ENCODE measurements around the gene C9orf85.
"Not testable (repeated sequence)": the region's sequence is repeated elsewhere in the genome, so short reads cannot be mapped to it uniquely, and the experiment has no call there.

C9orf85 gene

DNA sequence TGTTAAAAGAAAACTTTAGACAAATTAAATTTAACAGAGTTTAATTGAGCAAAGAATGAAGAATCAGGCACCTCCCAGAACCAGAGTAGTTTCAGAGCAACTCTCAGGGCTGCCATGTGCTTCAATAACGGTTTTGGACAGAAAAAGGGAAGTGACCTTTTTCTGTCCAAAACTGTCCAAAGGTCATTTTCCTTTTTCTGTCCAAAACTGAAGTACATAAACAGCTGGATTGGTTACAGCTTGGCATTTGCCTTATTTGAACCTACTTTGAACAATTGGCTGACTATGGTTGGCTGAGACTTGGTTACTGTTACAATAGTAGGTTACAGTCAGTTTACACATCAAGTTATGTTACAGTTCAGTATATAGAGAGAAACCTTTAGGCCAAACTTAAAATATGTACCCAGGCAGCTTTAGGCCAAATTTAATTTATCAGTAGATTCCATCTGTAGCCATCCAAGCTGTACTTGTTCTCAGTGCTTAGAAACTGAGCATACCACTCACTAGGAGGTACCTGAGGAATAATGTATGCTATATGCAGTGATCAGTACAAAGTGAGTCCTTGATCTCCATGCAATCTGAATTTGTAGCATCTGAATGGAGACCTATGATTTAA, 44.0 kb downstream of the C9orf85 start:
- Histone ChIP-seq H3K79me2 (ENCODE audit: insufficient read depth, low read length) (no peaks in the 10 kb centered on the region), H3F3A (ENCODE audit: insufficient read depth, low read length) (no peaks in the 10 kb centered on the region), H2AFZ (ENCODE audit: low read length) (no peak overlapping the region), H3K4me3 (ENCODE audit: low read depth, low read length, poor library complexity, severe bottlenecking) (no peak overlapping the region), H3K4me2 (ENCODE audit: low read length) (no peak overlapping the region), H3K36me3 (ENCODE audit: insufficient read depth, low read length) (no peaks in the 10 kb centered on the region), H3K27me3 (ENCODE audit: insufficient read depth, low read length) (no peaks in the 10 kb centered on the region), H3K9me3 (ENCODE audit: low read length) (no peaks in the 10 kb centered on the region), H3K4me1 (ENCODE audit: insufficient read depth, low read length, severe bottlenecking) (peaks cover 8% of the 10 kb centered on the region), H3K27ac (ENCODE audit: low read depth, low read length, poor library complexity, severe bottlenecking) (peak overlapping the region; percentile 44), H4K20me1 (ENCODE audit: insufficient read depth, low read length) (no peaks in the 10 kb centered on the region), H3K9ac (ENCODE audit: low read length) (no peak overlapping the region), H3K9me2 (ENCODE audit: low read depth, low read length) (no peaks in the 10 kb centered on the region)
- no peak for TF ChIP-seq EZH2 (IDR thresholded peaks at IDR 0.05; ENCODE audit: borderline replicate concordance, low read length)
- no peak for TF ChIP-seq CTCF (IDR thresholded peaks at IDR 0.05; ENCODE audit: low read length)

GRCh38 chr9:71962328-71962727, 50.9 kb downstream of the C9orf85 start:
- H3K27ac ChIP-seq (ENCODE audit: low read depth, low read length, poor library complexity, severe bottlenecking), result no peak overlapping the region
- no peaks in the 10 kb centered on the region for H3K79me2 ChIP-seq (ENCODE audit: insufficient read depth, low read length)
- H3K9me2 ChIP-seq (ENCODE audit: low read depth, low read length), result no peaks in the 10 kb centered on the region
- H3K4me3 ChIP-seq (ENCODE audit: low read depth, low read length, poor library complexity, severe bottlenecking), result no peak overlapping the region
- no peaks in the 10 kb centered on the region for H3F3A ChIP-seq (ENCODE audit: insufficient read depth, low read length)
- no peak overlapping the region for H3K9ac ChIP-seq (ENCODE audit: low read length)
- no peaks in the 10 kb centered on the region for H4K20me1 ChIP-seq (ENCODE audit: insufficient read depth, low read length)
- H2AFZ ChIP-seq (ENCODE audit: low read length), result no peak overlapping the region
- TF ChIP-seq CTCF (IDR thresholded peaks at IDR 0.05; ENCODE audit: low read length), result no peak
- no peak for TF ChIP-seq EZH2 (IDR thresholded peaks at IDR 0.05; ENCODE audit: borderline replicate concordance, low read length)
- H3K36me3 ChIP-seq (ENCODE audit: insufficient read depth, low read length), result no peaks in the 10 kb centered on the region
- H3K9me3 ChIP-seq (ENCODE audit: low read length), result no peaks in the 10 kb centered on the region
- H3K4me1 ChIP-seq (ENCODE audit: insufficient read depth, low read length, severe bottlenecking), result no peaks in the 10 kb centered on the region
- no peak overlapping the region for H3K4me2 ChIP-seq (ENCODE audit: low read length)
- H3K27me3 ChIP-seq (ENCODE audit: insufficient read depth, low read length), result no peaks in the 10 kb centered on the region

- H3K9ac ChIP-seq (ENCODE audit: low read length); H3K27ac ChIP-seq (ENCODE audit: low read depth, low read length, poor library complexity, severe bottlenecking); H2AFZ ChIP-seq (ENCODE audit: low read length); H3K79me2 ChIP-seq (ENCODE audit: insufficient read depth, low read length); H3K36me3 ChIP-seq (ENCODE audit: insufficient read depth, low read length); H3K4me2 ChIP-seq (ENCODE audit: low read length); H3K9me3 ChIP-seq (ENCODE audit: low read length); H3F3A ChIP-seq (ENCODE audit: insufficient read depth, low read length); H3K4me1 ChIP-seq (ENCODE audit: insufficient read depth, low read length, severe bottlenecking); H3K9me2 ChIP-seq (ENCODE audit: low read depth, low read length); H4K20me1 ChIP-seq (ENCODE audit: insufficient read depth, low read length); H3K27me3 ChIP-seq (ENCODE audit: insufficient read depth, low read length); H3K4me3 ChIP-seq (ENCODE audit: low read depth, low read length, poor library complexity, severe bottlenecking): not testable (repeated sequence)
Measured at GRCh38 chr9:71963471-71963996, 52.1 kb downstream of the C9orf85 start.

DNA sequence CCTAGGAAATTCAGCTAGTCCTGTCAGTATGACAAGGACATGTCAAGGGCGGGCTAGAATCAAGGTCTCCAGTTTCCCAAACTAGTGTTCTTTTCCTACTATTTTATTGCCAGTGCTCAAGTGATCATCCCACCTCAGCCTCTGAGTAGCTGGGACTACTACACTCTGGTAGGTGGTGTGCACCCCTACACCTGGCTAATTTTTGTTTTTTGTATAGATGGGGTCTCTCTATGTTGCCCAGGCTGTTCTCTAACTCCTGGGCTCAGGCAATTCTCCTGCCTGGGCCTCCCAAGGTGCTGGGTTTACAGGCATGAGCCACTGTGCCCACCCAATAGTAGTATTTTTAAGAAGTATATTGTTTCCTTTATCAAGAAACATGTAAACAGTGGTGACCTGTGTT, 54.0 kb downstream of the C9orf85 start:
- Histone ChIP-seq H2AFZ (ENCODE audit: low read length) (no peak overlapping the region), H3K27ac (ENCODE audit: low read depth, low read length, poor library complexity, severe bottlenecking) (no peak overlapping the region), H3K9me2 (ENCODE audit: low read depth, low read length) (no peaks in the 10 kb centered on the region), H3K36me3 (ENCODE audit: insufficient read depth, low read length) (peaks cover 4% of the 10 kb centered on the region; the same call in 1 of the 2 replicates), H3K4me1 (ENCODE audit: insufficient read depth, low read length, severe bottlenecking) (no peaks in the 10 kb centered on the region), H3K9me3 (ENCODE audit: low read length) (peaks cover 2% of the 10 kb centered on the region; the same call in 1 of the 2 replicates), H3K27me3 (ENCODE audit: insufficient read depth, low read length) (no peaks in the 10 kb centered on the region), H3K79me2 (ENCODE audit: insufficient read depth, low read length) (no peaks in the 10 kb centered on the region), H3K9ac (ENCODE audit: low read length) (no peak overlapping the region), H3K4me3 (ENCODE audit: low read depth, low read length, poor library complexity, severe bottlenecking) (no peak overlapping the region), H3K4me2 (ENCODE audit: low read length) (no peak overlapping the region), H4K20me1 (ENCODE audit: insufficient read depth, low read length) (no peaks in the 10 kb centered on the region), H3F3A (ENCODE audit: insufficient read depth, low read length) (no peaks in the 10 kb centered on the region; the same call in 1 of the 2 replicates)
- TF ChIP-seq CTCF (IDR thresholded peaks at IDR 0.05; ENCODE audit: low read length), result no peak
- no peak for TF ChIP-seq EZH2 (IDR thresholded peaks at IDR 0.05; ENCODE audit: borderline replicate concordance, low read length)
